ENCODE data around the gene TEX19. TPM values are rescaled to one million over a fixed set of nuclear protein-coding genes. Genes with fewer than 3 reads are reported as not detected.
"Not testable (repeated sequence)": the region's sequence is repeated elsewhere in the genome, so short reads cannot be mapped to it uniquely, and the experiment has no call there.

Gene TEX19
- polyA plus RNA-seq, 3 donors from 2014 or later = not detected

DNA sequence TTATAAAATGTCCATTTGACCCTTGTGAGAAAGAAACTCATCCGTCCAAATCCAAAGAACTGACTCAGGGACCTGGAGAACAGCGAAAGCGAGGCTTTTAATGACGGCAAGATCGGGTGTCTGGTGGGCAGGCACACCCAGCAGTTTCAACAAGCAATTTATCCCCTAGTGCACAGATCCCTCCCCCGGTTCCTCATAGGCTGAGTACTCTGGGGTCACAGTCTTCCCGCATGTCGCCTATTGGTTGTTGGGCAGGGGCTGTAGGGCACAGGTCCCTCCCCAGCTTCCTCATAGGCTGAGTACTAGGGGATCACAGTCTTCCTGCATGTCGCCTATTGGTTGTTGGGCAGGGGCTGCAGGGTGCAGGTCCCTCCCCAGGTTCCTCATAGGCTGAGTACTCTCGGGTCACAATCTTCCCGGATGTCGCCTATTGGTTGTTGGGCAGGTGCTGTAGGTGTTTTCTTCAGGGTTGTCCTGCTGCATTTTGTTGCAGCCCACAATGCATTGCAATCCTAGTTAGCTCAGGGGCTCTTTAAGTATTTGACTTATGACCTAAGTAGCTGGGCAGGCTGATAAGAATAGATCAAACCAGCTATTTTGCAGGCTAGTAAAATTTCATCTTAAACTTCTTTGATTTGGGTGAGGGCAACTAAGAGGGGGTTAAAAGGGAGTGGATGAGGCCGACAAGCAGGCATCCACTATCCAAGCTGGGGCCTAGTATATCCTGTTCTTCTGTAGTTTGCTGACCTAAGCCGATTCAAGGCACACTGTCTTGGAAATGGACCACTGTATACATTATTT is 8.9 kb downstream of the TEX19 start:
- no peak overlapping the region for H3K4me3 Mint-ChIP-seq
- no peak overlapping the region for H3K27ac Mint-ChIP-seq
- peaks cover 4 to 12% (median 7%) of the 10 kb centered on the region in 3 donors for H3K27me3 Mint-ChIP-seq (ENCODE audit: low read depth in 3 of 3)
- peaks cover 0 to 4% of the 10 kb centered on the region in 2 donors for H3K4me1 Mint-ChIP-seq
- DNase-seq = no peak
- no peaks in the 10 kb centered on the region for H3K36me3 Mint-ChIP-seq
- no peaks in the 10 kb centered on the region for H3K9me3 Mint-ChIP-seq

DNA sequence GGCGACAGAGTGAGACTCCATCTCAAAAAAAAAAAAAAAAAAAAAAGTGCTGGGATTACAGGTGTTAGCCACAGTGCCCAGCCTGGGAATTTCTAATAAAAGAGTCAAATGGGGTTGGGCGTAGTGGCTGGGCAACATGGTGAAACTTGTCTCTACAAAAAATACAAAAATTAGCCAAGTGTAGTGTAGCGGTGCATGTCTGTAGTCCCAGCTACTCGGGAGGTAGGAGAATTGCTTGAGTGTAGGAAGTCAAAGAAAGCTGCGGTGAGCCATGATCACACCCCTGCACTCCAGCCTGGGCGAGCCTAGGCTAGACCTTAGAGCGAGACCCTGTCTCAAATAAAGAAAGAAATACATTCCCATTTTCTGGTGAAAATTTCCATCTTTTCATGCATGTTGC is 10.2 kb downstream of the TEX19 start:
- H3K4me3 Mint-ChIP-seq = no peak overlapping the region
- no peaks in the 10 kb centered on the region for H3K9me3 Mint-ChIP-seq
- no peak overlapping the region for H3K27ac Mint-ChIP-seq
- DNase-seq = no peak
- no peaks in the 10 kb centered on the region for H3K36me3 Mint-ChIP-seq
- H3K27me3 Mint-ChIP-seq (ENCODE audit: low read depth in 3 of 3) = peaks cover 10 to 15% (median 15%) of the 10 kb centered on the region in 3 donors
- H3K4me1 Mint-ChIP-seq = peaks cover 0 to 4% of the 10 kb centered on the region in 2 donors

DNA sequence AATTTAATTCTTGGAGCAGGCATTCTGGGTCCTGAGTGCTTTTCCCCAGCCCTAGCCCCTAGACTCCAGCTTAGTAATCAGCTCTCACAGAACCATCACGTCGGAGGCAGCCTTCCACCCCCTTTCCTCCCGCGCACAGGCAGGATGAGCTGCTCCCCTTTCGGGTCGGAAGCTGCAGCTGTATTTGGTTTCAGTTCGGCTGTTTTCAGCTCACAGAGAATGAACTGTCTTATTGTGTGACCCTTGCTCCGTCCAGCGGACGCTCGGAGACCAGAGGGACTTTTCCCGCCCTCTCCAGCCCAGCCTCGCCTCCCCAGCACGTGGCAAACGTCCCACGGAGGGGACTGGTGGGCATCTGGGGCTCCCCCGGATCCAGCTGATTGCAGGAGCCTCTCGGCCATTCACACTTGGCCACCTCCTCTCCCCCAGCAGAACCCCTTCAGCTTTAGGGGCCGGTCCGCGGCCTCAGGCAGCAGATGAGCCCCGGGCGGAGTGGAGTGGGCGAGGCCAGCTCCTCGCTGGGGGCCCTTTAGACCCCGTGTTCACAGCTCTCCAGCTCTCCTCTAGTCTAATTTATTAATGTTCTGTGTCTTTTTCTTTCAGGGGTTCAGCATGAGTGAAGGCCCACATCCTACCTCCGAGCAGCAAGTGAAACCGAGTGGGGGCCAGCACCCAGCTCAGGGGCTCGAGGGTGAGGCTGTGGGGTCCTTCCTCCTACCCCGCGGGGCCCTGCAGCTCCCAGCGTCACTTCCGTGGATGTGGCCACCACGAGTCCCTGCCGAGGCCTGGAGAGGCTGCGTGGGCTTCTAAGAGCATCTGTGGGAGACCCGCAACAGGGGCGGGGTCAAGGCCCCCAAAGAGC is 11.7 kb downstream of the TEX19 start:
- DNase-seq = no peak
- H3K27me3 Mint-ChIP-seq (ENCODE audit: low read depth in 3 of 3) = peaks cover 10 to 17% (median 15%) of the 10 kb centered on the region in 3 donors
- no peak overlapping the region for H3K27ac Mint-ChIP-seq

DNA sequence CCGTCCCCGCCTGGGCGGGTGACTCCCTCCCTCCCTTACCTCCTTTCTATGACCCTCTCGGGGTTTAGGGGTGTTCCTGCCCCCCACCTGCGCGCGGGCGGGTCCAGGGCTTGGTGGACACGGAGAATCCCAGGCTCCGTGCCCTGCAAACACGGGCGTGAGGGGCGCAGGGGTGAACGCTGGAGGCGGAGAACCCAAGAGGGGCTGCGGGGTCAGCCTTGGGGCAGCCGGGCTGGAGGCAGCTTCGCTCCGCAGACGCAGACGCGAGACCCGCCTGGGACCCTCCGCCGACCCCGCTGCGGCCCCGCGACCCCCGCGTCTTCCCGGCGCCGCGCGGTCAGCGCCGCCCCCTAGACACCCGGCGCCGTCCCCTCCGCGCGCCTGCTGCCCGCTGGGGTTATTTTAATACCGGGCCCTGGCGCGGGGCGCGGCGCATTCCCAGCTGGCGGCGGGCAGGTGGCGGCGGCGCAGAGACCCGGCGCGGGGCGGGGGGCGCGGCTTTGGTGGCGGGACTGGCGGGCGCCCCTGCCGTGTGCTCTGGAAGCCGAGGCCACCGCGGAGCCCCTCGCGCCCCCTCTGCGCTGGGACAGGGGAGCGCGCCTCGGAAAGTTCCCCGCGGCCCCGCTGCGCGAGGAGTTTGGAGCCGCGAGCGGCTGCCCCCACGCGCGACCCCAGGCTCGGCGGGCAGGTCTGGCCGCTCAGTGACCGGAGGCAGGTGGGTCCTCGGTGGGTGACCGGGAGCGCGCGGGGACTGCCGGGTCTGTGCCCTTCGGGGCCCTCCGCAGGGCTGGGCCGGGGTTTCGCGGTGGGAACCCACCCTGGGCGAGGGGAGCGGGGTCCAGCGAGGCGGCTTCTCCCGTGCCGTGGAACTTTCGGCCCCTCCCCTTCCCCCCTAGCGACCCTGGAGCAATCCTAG is 12.5 kb downstream of the TEX19 start, which contains the start of gene UTS2R:
TSS of gene UTS2R (plus strand) at position 433 of the 916 bp plus-strand sequence. CDS start 2,560 bp downstream, outside the sequence.
- H3K4me1 Mint-ChIP-seq = peaks cover 0 to 4% of the 10 kb centered on the region in 2 donors
- no peaks in the 10 kb centered on the region for H3K9me3 Mint-ChIP-seq
- peak within 1 kb of the TSS in 4 of 5 donors; percentile 29 to 49 (median 43) for H3K4me3 Mint-ChIP-seq
- H3K36me3 Mint-ChIP-seq = no peaks in the 10 kb centered on the region
- no peak for DNase-seq
- H3K27ac Mint-ChIP-seq = no peak within 1 kb of the TSS
- H3K27me3 Mint-ChIP-seq (ENCODE audit: low read depth in 3 of 3) = peaks cover 10 to 20% (median 15%) of the 10 kb centered on the region in 3 donors

More for the DNA sequence above, 11.7 kb downstream of the TEX19 start:
- Mint-ChIP-seq H3K36me3 (no peaks in the 10 kb centered on the region), H3K4me1 (peaks cover 0 to 4% of the 10 kb centered on the region in 2 donors), H3K9me3 (no peaks in the 10 kb centered on the region), H3K4me3 (peak overlapping the region in 4 of 5 donors; percentile 29 to 49 (median 43))

DNA sequence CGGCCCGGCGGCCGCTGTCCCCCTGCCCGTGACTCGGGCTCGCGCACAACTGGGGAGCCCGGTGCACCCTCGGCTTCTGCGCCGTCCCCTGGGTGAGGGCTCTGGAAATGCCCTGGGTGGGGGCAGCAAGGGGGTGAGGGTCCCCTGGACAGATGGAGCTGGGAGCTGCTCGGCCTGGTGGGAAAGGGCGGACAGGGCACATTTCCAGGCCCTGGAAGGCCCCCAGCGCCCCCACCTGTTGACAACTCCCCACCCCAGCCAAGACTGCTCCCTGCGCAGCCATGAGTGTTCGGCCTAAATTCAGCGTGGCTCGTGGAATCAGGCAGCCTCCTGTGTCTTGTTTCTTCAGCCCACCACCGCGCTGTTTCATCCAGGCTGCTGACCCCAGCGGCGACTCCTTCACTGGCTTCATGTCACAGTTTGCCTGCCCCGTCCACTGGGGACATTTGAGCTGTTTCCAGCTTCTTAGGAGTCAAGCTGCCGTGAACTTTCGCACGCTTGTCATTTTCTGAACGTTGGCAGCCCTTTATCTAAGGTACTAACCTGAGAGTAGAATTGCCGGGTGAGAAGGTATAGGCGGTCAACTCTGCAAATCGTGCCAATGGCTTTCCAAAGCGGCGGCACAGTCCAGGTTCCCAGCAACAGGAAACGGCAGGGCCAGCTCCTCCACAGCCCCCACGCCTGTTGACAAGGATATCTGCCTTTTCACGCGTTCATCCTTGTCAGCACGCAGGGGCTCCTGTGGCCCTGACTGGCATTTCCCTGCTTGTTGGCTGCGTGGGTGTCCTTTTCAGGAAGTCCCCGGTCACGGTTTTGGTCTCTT is 13.4 kb downstream of the TEX19 start:
- Mint-ChIP-seq H3K27ac (no peak overlapping the region), H3K36me3 (no peaks in the 10 kb centered on the region), H3K4me1 (peaks cover 0 to 4% of the 10 kb centered on the region in 2 donors), H3K27me3 (ENCODE audit: low read depth in 3 of 3) (peaks cover 10 to 20% (median 15%) of the 10 kb centered on the region in 3 donors), H3K4me3 (peak overlapping the region in 1 of 5 donors; percentile 24), H3K9me3 (no peaks in the 10 kb centered on the region)
- DNase-seq = no peak

DNA sequence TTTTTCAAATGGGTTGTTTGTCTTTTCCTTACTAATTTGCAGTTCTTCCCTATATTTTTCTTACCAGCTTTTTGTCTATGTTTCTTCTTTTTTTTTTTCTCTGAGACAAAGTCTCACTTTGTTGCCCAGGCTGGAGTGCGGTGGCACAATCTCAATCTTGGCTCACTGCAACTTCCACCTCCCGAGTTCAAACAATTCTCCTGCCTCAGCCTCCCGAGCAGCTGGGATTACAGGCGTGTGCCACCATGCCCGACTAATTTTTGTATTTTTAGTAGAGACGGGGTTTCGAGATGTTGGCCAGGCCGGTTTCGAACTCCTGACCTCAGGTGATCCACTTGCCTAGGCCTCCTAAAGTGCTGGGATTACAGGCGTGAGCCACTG is 14.0 kb downstream of the TEX19 start:
- DNase-seq = not testable (repeated sequence)
- H3K4me3 Mint-ChIP-seq = peak overlapping the region in 1 of 5 donors; percentile 24

DNA sequence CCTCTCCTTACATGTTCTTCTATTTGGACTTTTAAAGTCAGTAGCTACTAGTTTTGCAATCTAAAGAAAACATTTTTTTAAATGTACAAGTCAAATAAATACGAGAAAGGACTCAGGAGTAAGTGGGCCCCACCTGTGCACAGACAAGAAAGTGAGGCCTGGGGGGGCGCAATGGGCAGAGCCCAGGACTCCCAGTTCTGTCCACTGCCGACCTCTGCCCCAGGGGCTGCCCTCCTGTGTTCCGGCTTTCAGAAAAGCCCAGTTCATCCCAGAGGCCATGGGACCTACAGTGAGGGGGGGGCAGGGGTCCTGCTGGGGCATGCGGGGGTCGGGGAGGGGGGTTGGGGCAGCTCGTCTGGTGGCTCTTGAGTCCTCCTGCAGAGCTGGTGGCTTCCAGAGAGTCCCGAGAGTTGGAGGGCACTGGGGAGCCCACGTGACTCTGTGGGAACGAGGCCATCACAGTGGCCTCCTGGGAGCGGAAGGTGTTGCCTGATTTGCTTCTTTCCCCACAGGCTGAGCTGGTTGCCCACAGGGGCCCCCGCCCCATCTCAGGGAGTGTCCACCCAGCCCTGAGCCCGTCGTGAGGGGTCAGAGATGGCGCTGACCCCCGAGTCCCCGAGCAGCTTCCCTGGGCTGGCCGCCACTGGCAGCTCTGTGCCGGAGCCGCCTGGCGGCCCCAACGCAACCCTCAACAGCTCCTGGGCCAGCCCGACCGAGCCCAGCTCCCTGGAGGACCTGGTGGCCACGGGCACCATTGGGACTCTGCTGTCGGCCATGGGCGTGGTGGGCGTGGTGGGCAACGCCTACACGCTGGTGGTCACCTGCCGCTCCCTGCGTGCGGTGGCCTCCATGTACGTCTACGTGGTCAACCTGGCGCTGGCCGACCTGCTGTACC is 14.9 kb downstream of the TEX19 start:
- no peak for DNase-seq
- H3K4me1 Mint-ChIP-seq = peaks cover 0 to 4% of the 10 kb centered on the region in 2 donors
- no peak overlapping the region for H3K4me3 Mint-ChIP-seq

More for the DNA sequence above, 14.0 kb downstream of the TEX19 start:
- H3K4me1 Mint-ChIP-seq, H3K36me3 Mint-ChIP-seq, H3K27ac Mint-ChIP-seq, H3K9me3 Mint-ChIP-seq: not testable (repeated sequence)
- peaks cover 10 to 20% (median 13%) of the 10 kb centered on the region in 3 donors for H3K27me3 Mint-ChIP-seq (ENCODE audit: low read depth in 3 of 3)

DNA sequence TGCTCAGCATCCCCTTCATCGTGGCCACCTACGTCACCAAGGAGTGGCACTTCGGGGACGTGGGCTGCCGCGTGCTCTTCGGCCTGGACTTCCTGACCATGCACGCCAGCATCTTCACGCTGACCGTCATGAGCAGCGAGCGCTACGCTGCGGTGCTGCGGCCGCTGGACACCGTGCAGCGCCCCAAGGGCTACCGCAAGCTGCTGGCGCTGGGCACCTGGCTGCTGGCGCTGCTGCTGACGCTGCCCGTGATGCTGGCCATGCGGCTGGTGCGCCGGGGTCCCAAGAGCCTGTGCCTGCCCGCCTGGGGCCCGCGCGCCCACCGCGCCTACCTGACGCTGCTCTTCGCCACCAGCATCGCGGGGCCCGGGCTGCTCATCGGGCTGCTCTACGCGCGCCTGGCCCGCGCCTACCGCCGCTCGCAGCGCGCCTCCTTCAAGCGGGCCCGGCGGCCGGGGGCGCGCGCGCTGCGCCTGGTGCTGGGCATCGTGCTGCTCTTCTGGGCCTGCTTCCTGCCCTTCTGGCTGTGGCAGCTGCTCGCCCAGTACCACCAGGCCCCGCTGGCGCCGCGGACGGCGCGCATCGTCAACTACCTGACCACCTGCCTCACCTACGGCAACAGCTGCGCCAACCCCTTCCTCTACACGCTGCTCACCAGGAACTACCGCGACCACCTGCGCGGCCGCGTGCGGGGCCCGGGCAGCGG is 15.7 kb downstream of the TEX19 start:
- Mint-ChIP-seq H3K4me1 (peaks cover 0 to 4% of the 10 kb centered on the region in 2 donors), H3K27me3 (ENCODE audit: low read depth in 3 of 3) (peaks cover 8 to 23% (median 13%) of the 10 kb centered on the region in 3 donors), H3K4me3 (no peak overlapping the region), H3K27ac (no peak overlapping the region), H3K9me3 (no peaks in the 10 kb centered on the region), H3K36me3 (no peaks in the 10 kb centered on the region)
- DNase-seq = no peak

More for the DNA sequence above, 14.9 kb downstream of the TEX19 start:
- Mint-ChIP-seq H3K36me3 (no peaks in the 10 kb centered on the region), H3K27ac (no peak overlapping the region), H3K27me3 (ENCODE audit: low read depth in 3 of 3) (peaks cover 10 to 22% (median 15%) of the 10 kb centered on the region in 3 donors), H3K9me3 (no peaks in the 10 kb centered on the region)

DNA sequence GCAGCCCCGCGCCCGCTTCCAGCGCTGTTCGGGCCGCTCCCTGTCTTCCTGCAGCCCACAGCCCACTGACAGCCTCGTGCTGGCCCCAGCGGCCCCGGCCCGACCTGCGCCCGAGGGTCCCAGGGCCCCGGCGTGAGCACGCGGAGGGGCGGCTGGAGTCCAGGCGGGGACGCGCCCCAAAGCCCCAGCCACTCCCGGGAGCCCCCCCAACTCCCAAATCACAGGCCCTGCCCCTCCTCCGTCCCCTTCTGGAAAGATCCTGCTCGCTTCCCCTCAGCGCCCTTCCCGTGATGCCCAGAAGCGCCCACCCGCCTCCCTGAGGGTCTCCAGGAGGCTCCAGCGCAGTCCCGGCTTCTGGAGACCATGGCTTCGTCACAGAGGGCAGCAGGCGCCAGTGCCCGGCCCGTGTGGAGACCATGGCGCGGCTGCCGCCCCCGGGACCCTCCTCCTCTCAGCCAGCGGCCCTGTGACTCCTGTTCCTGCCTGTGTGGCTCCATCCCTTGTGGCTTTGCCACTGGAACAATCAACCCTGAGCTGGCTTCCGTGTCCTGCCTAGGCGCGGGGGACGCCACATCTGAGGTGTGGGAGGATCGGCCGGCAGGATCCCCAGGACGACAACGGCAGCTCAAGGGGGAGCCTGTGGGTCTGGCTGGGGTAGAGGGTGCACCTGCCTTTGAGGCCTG is 16.5 kb downstream of the TEX19 start:
- H3K9me3 Mint-ChIP-seq = no peaks in the 10 kb centered on the region
- no peaks in the 10 kb centered on the region for H3K36me3 Mint-ChIP-seq
- peaks cover 12 to 23% (median 12%) of the 10 kb centered on the region in 3 donors for H3K27me3 Mint-ChIP-seq (ENCODE audit: low read depth in 3 of 3)
- peaks cover 0 to 6% of the 10 kb centered on the region in 2 donors for H3K4me1 Mint-ChIP-seq
- H3K27ac Mint-ChIP-seq = no peak overlapping the region
- H3K4me3 Mint-ChIP-seq = no peak overlapping the region
- DNase-seq = no peak

DNA sequence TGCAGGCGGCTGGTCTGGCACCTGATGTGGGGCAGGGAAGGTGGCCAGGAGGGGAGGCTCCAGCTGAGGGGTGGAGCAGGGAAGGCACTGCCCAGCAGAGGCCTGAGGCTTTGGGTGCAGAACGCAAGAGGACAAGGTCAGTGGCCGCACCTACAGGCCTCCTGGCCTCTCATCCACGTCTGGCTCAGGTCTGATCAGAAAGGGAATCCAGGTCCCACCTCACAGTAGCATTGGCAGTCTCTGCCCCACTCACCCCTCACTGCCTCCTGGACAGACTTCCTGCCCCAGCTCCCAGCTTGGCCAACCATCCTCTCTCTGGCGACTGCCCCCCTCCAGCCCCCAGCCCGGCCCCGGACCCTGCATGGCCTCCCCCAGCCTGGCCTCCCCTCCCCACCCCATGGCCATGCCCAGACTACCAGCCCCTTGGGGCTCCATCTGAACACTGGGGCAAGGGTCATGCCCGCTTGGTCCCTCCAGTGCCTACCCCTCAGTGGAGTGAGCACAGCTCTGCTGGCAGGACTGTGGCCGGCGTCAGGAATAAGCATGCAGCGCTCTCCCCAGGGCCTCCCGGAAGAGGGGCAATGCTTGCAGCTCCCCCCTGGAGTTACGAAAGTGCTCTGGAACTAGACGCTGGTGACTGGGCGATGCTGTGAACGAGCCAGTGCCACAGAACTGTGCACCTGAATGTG is 17.1 kb downstream of the TEX19 start:
- H3K4me3 Mint-ChIP-seq = no peak overlapping the region
- DNase-seq = no peak

More for the DNA sequence above, 17.1 kb downstream of the TEX19 start:
- H3K27me3 Mint-ChIP-seq (ENCODE audit: low read depth in 3 of 3) = peaks cover 12 to 18% (median 18%) of the 10 kb centered on the region in 3 donors
- H3K9me3 Mint-ChIP-seq = no peaks in the 10 kb centered on the region
- H3K36me3 Mint-ChIP-seq = no peaks in the 10 kb centered on the region
- H3K27ac Mint-ChIP-seq = no peak overlapping the region
- H3K4me1 Mint-ChIP-seq = peaks cover 0 to 5% of the 10 kb centered on the region in 2 donors

Data from immature natural killer cell (primary cell).